Activated B cell treated with CpG ODN at 0.5 μM for 24 hours (primary cell): ENCODE measurements around the gene LUC7L3. TPM values are rescaled to one million over a fixed set of nuclear protein-coding genes. Genes with fewer than 3 reads are reported as not detected.

Source experiments
- ATAC-seq: fragments of 200-7000 bp; cut with Tn5 transposase; one replicate; pipeline ENCODE4 v1.10.0; 2021; ENCODE audit warnings: low read depth, mild to moderate bottlenecking, moderate library complexity
- CTCF ChIA-PET: fragments of 350-600 bp; sonication (Branson Sonifier 250); formaldehyde crosslinking; loops from one replicate; lab custom pipeline; 2021; ENCODE audit warnings: antibody characterized with exemption; lab: Charles Lee
- POLR2A ChIA-PET: fragments of 350-600 bp; sonication (Branson Sonifier 250); formaldehyde crosslinking; loops from one replicate; lab custom pipeline; 2021; ENCODE audit warnings: antibody characterized with exemption; lab: Charles Lee
- DNase-seq: peaks from one replicate; pipeline ENCODE4 v3.0.0; 2022
- H3K27ac Mint-ChIP-seq: one replicate; pipeline ENCODE4 v1.8.0; 2020; ENCODE audit warnings: mixed read lengths
- H3K27me3 Mint-ChIP-seq: one replicate; pipeline ENCODE4 v1.8.0; 2021; ENCODE audit warnings: mixed read lengths
- H3K36me3 Mint-ChIP-seq: one replicate; pipeline ENCODE4 v1.8.0; 2021; ENCODE audit warnings: low read depth, mixed read lengths
- H3K4me1 Mint-ChIP-seq: one replicate; pipeline ENCODE4 v1.8.0; 2021; ENCODE audit warnings: mixed read lengths
- H3K4me3 Mint-ChIP-seq: one replicate; pipeline ENCODE4 v1.8.0; 2020; ENCODE audit warnings: mild to moderate bottlenecking, mixed read lengths
- H3K9me3 Mint-ChIP-seq: one replicate; pipeline ENCODE4 v1.8.0; 2020; ENCODE audit warnings: mixed read lengths
- intact Hi-C: fragments of 100-400 bp; cut with micrococcal nuclease; formaldehyde crosslinking; loops from one replicate; pipeline ENCODE4 v1.15.1; 2024
- total RNA-seq: library from RNA; stranded (reverse); gene quantifications from 2 replicates; pipeline ENCODE4 v1.2.3, GENCODE V29; 2022
- TF ChIP-seq, protein P1 (sequence below): fragments of 200-600 bp; IDR thresholded peaks from one replicate; pipeline ENCODE4 v1.8.0; 2022; ENCODE audit warnings: antibody characterized with exemption, mild to moderate bottlenecking

Gene LUC7L3
- total RNA-seq, 1 donor from 2014 or later = 158 TPM

DNA sequence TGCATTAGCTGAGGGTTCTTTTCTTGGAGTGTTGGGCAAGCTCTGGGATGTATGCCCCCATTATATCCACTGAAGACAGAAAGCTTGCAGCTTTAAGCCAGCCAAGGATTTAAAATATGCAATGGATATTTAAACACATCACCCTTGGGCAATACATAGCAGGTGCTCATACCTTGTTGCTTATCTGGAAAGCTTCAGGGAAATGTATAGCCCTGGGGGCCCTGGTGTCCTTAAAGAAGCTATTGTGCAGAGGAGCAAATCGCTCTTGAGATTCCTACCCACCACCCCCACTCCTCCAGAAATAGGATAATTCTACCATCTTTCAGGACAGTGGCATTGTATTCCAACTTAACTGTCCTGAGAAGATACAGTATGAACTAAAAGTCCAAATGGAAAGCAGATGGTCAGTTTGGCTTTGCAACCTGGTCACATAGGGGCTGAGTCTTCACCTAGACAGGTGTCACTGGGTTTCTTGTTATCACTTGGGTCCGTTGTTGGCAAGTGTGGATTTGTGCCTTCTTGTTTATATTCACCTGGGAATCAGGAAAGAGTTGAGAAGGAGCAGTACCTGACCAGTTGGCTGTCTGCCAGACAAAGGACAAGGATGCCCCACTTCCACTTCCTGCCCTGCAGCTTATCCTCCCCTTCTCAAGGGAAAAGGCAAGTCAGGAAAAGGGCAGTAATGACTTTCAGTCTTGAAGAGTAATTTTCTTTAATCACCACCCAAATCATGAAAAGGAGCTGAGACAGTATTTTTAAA lies 44.5 kb downstream of the LUC7L3 start:
- peaks cover 38% of the 10 kb centered on the region for H3K4me1 Mint-ChIP-seq
- CTCF ChIA-PET = interaction anchor here (1.5 kb wide), 1 partner anchor 19 kb away, joined by 5 read pairs; no protein-coding TSS in a partner anchor
- DNase-seq (no peak), ATAC-seq (no peak)
- H3K4me3 Mint-ChIP-seq = peak overlapping the region; percentile 97
- no peaks in the 10 kb centered on the region for H3K27me3 Mint-ChIP-seq
- TF ChIP-seq, protein P1, sequence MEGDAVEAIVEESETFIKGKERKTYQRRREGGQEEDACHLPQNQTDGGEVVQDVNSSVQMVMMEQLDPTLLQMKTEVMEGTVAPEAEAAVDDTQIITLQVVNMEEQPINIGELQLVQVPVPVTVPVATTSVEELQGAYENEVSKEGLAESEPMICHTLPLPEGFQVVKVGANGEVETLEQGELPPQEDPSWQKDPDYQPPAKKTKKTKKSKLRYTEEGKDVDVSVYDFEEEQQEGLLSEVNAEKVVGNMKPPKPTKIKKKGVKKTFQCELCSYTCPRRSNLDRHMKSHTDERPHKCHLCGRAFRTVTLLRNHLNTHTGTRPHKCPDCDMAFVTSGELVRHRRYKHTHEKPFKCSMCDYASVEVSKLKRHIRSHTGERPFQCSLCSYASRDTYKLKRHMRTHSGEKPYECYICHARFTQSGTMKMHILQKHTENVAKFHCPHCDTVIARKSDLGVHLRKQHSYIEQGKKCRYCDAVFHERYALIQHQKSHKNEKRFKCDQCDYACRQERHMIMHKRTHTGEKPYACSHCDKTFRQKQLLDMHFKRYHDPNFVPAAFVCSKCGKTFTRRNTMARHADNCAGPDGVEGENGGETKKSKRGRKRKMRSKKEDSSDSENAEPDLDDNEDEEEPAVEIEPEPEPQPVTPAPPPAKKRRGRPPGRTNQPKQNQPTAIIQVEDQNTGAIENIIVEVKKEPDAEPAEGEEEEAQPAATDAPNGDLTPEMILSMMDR = no peak
- intact Hi-C loops = loop anchor here (1.0 kb wide), 1 partner anchor 56 kb away; no protein-coding TSS in a partner anchor
- POLR2A ChIA-PET = interaction anchor here (0.8 to 2.1 kb wide), 5 partner anchors 44 to 103 kb away, joined by 3 to 16 read pairs (median 6); partner anchors contain the start of genes LUC7L3 and TOB1
- no peaks in the 10 kb centered on the region for H3K9me3 Mint-ChIP-seq
- H3K27ac Mint-ChIP-seq = no peak overlapping the region
- H3K36me3 Mint-ChIP-seq = peaks cover 2% of the 10 kb centered on the region

DNA sequence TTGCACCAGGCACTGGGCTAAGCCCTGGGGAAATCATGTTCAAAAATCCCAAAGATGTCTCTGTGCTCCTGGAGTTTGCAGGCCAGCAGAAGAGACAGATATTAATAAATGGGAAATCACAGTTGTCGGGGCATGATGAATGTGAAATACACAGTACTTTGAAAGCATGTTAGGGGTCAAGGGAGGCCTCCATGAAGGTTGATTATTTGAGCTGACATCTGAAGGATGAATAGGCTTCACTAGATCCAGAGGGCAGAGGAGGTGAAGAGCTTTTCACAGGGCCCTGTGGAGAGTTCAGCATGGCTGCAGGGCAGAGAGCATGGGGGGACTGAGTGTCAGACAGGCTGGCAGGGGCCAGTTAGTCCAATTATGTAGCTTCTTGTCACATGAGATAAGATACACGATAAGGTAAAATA lies 45.3 kb downstream of the LUC7L3 start:
- DNase-seq (no peak), ATAC-seq (no peak)
- ChIA-PET CTCF (no interaction called here), POLR2A (interaction anchor here (1.7 kb wide), 1 partner anchor 45 kb away, joined by 6 read pairs; the partner anchor contains the start of gene LUC7L3)
- intact Hi-C loops = no loop called here
- peak overlapping the region; percentile 51 for H3K27ac Mint-ChIP-seq
- no peaks in the 10 kb centered on the region for H3K9me3 Mint-ChIP-seq
- H3K36me3 Mint-ChIP-seq = peaks cover 2% of the 10 kb centered on the region
- H3K4me1 Mint-ChIP-seq = peaks cover 38% of the 10 kb centered on the region
- TF ChIP-seq, protein P1 = no peak
- peak overlapping the region; percentile 7 for H3K4me3 Mint-ChIP-seq
- no peaks in the 10 kb centered on the region for H3K27me3 Mint-ChIP-seq

DNA sequence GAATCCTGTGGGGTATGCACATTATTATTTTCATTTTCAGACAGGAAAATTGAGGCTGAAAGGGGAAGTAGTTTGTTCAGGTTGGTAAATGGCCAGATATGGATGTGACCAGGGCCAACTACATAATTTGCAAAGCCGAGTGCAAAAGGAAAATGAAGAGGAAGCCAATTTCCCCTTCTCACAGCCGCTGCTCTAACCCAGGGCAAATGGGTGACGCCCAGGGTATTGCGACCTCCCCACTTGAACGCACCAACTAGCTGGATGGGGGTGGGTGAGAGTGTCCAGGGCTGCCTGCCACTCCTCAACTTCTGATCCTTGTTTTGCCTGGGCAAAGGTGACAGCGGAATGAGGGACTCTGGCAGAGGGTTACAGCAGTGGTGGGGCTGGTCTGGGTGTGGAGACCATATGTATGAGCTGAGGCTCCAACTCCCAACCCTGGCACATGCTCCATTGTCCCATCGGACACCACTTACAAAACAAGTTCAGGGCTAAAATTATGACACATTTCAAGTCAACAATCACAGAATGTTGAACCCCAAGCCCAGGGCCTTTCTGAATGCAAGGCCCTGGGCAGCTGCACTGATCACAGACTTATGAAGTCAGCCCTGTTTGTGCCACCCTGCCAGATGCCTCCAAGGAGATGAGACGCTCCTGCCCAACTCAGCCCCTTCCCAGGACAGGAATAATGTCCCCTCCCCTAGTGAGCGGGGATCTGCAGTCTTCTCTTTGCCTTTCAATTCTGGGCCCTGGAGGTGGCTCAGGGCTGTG lies 46.2 kb downstream of the LUC7L3 start:
- intact Hi-C loops = no loop called here
- Mint-ChIP-seq H3K9me3 (no peaks in the 10 kb centered on the region), H3K36me3 (peaks cover 2% of the 10 kb centered on the region), H3K4me1 (peaks cover 38% of the 10 kb centered on the region), H3K27ac (peak overlapping the region; percentile 51), H3K27me3 (no peaks in the 10 kb centered on the region), H3K4me3 (peak overlapping the region; percentile 28)
- DNase-seq (no peak), ATAC-seq (peak; percentile 52)
- ChIA-PET POLR2A (interaction anchor here (1.1 to 1.7 kb wide), 3 partner anchors 46 to 100 kb away, joined by 4 to 6 read pairs (median 4); partner anchors contain the start of genes LUC7L3 and TOB1), CTCF (no interaction called here)
- TF ChIP-seq, protein P1 = no peak

DNA sequence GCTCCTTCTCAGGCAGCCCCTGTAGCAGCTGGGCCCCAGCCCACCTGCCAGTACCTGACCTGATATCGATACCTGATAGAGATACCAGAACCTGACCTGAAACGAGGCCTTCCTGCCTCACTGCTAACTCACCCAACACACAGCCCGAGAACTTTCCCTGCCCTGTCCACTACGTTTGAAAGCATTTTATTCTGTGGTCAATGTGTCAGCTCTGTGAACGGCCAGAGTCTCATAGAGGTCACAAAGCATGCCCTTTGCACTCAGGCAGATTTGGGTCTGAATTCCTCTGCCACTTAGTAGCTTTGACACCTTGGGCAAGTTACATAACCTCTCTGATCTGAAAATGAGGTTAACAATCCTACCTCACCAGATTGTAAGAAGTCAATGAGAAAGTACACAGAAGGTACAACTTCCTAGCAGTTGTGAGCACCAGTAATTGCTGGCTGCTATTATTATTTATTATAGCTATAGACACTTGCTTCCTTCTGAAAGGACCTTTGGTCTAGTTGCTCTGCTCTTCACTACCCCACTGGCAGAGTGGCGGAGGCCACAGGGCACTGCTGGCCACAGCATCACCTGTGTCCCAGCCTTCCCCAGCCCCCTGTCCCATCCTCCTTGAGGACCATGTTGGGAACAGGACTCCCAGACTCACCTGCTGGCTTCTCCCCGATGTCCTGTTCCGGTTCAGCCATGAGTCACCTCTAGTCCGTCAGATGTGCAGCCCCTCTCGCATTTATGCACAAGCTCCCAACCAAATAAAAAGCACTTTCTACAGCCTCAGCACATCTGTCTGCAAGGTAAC lies 47.0 kb downstream of the LUC7L3 start:
- Mint-ChIP-seq H3K9me3 (no peaks in the 10 kb centered on the region), H3K36me3 (peaks cover 2% of the 10 kb centered on the region), H3K27me3 (no peaks in the 10 kb centered on the region), H3K27ac (peak overlapping the region; percentile 51), H3K4me1 (peaks cover 38% of the 10 kb centered on the region), H3K4me3 (no peak overlapping the region)
- intact Hi-C loops = no loop called here
- no peak for ATAC-seq
- ChIA-PET POLR2A (interaction anchor here (0.6 to 1.3 kb wide), 3 partner anchors 59 to 100 kb away, joined by 4 to 5 read pairs (median 4); partner anchors contain the start of gene TOB1), CTCF (no interaction called here)
- TF ChIP-seq, protein P1 = no peak
- no peak for DNase-seq
